ENCODE data around the gene SH3BP2. TPM values are rescaled to one million over a fixed set of nuclear protein-coding genes. Genes with fewer than 3 reads are reported as not detected.

Gene SH3BP2
- 22.0 and 25.4 TPM in 2 replicates for total RNA-seq

GRCh38 chr4:2792711-2793585 lies at the start of gene SH3BP2:
Gene SH3BP2, plus strand, starts transcription at chr4:2793085. Its CDS starts 27,533 bp downstream, at chr4:2820618.

GRCh38 chr4:2755821-2756690 lies 36.8 kb upstream of the SH3BP2 start, which contains the start of gene TNIP2:
Gene TNIP2, minus strand, starts transcription at chr4:2756336. Its CDS starts 47 bp downstream, at chr4:2756289.

GRCh38 chr4:2843263-2843940 lies 50.5 kb downstream of the SH3BP2 start, which contains the start of gene ADD1:
Gene ADD1, plus strand, starts transcription at chr4:2843844. Its CDS starts 32,072 bp downstream, at chr4:2875916.

Other genes starting within 250 kb of the SH3BP2 start
- 47.1 and 48.0 TPM in 2 replicates for gene TNIP2, start 36.7 kb upstream of the SH3BP2 start, total RNA-seq
- 171 and 223 TPM in 2 replicates for gene ADD1, start 50.8 kb downstream of the SH3BP2 start, total RNA-seq
- gene NOP14, start 170.3 kb downstream of the SH3BP2 start, total RNA-seq: 32.2 and 43.8 TPM in 2 replicates
- 4.6 and 4.8 TPM in 2 replicates for gene GRK4, start 170.5 kb downstream of the SH3BP2 start, total RNA-seq